GM10266 (cell line): ENCODE data around the gene PSEN1.
A peak's percentile ranks its signal among the peaks of the same experiment; 100 is the strongest.

Source experiments
- DNase-seq: peaks from one replicate; pipeline ENCODE4 v3.0.0; 2012; ENCODE audit errors: extremely low spot score
- TF ChIP-seq, protein P1 (sequence below): IDR thresholded peaks from 2 replicates; pipeline ENCODE4 v1.5.1; 2012; ENCODE audit warnings: mild to moderate bottlenecking, low read depth; ENCODE audit not compliant: control insufficient read depth, insufficient read depth; ENCODE audit errors: missing control alignments

Gene PSEN1

DNA sequence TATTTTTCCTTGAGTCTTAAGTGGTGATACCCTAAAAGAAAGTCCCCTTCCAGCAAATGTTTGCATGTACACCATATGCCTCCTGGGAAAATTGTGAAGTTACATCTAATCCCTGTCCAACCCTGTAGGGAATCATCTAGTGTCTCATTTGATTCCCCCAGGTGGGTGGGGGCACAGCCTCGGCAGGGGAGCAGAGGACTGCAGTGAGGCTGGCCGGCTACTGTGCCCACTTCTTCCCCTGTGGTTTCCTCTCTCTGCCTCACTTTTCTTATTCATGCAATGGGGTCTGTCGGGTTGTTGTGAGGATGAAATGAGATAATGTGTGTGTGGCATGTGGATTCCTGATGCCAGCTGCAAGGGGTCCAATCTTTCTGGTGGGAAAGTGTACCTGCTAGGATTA lies 107.0 kb downstream of the PSEN1 start:
- TF ChIP-seq, protein P1, sequence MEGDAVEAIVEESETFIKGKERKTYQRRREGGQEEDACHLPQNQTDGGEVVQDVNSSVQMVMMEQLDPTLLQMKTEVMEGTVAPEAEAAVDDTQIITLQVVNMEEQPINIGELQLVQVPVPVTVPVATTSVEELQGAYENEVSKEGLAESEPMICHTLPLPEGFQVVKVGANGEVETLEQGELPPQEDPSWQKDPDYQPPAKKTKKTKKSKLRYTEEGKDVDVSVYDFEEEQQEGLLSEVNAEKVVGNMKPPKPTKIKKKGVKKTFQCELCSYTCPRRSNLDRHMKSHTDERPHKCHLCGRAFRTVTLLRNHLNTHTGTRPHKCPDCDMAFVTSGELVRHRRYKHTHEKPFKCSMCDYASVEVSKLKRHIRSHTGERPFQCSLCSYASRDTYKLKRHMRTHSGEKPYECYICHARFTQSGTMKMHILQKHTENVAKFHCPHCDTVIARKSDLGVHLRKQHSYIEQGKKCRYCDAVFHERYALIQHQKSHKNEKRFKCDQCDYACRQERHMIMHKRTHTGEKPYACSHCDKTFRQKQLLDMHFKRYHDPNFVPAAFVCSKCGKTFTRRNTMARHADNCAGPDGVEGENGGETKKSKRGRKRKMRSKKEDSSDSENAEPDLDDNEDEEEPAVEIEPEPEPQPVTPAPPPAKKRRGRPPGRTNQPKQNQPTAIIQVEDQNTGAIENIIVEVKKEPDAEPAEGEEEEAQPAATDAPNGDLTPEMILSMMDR: no peak
- DNase-seq: no peak

DNA sequence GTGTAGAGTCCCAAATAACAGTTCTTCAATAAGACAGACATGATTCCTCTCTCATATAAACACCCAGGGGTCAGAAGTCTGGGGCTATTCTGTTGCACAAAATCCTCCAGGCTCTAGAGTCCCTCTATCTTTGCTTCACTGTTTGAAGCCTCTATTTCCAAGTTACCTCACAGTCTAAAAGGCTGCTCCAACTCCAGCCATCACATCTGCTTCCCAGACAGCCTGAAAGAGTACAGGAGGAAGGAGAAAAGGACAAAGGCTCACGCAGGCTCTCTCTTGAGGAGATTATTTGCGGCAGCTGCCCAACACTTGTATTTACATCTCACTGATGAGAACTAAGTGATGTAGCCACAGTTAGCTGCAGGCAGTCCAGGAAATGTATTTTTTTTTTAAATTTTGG lies 107.4 kb downstream of the PSEN1 start:
- DNase-seq: no peak
- TF ChIP-seq, protein P1: no peak

GRCh38 chr14:73244541-73245290 lies 108.4 kb downstream of the PSEN1 start:
- TF ChIP-seq, protein P1: no peak
- no peak for DNase-seq

GRCh38 chr14:73245480-73246325 lies 109.4 kb downstream of the PSEN1 start:
- TF ChIP-seq, protein P1: no peak
- peak; percentile 81 for DNase-seq

GRCh38 chr14:73246387-73247150 lies 110.3 kb downstream of the PSEN1 start:
- TF ChIP-seq, protein P1: no peak
- DNase-seq: no peak

GRCh38 chr14:73248108-73248868 lies 112.0 kb downstream of the PSEN1 start:
- TF ChIP-seq, protein P1: no peak
- DNase-seq: no peak
